OCI-LY3 (cell line): ENCODE measurements around the gene BRF1.

Experiments
- EZH2phosphoT487 ChIP-seq: fragments of 200-600 bp; shearing (Covaris generic); IDR thresholded peaks from 2 replicates; pipeline ENCODE4 v1.6.1; 2018; ENCODE audit warnings: antibody characterized with exemption, mixed run types, low read depth
- TF ChIP-seq, protein P1 (sequence below): fragments of 200-600, 300-600 bp; sonication (generic); IDR thresholded peaks from 2 replicates; pipeline ENCODE4 v1.5.1; 2014; ENCODE audit warnings: antibody characterized with exemption, low read length, low read depth

DNA sequence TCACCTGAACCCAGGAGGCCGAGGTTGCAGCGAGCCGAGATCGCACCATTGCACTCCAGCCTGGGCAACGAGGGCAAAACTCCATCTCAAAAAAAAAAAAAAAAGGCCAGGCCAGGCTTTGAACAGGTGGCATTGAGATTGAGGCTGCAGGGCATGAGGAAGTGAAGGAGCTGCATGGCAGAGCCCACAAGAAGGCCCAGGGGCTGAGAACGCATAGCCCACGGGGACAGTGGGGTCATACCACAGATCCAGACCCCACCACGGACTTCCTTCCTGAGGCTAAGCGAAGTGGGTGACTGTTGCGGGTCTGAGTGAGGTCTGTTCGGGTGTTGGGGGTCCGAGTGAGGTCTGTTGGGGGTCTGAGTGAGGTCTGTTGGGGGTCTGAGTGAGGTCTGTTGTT lies 140.0 kb downstream of the BRF1 start:
- TF ChIP-seq, protein P1, sequence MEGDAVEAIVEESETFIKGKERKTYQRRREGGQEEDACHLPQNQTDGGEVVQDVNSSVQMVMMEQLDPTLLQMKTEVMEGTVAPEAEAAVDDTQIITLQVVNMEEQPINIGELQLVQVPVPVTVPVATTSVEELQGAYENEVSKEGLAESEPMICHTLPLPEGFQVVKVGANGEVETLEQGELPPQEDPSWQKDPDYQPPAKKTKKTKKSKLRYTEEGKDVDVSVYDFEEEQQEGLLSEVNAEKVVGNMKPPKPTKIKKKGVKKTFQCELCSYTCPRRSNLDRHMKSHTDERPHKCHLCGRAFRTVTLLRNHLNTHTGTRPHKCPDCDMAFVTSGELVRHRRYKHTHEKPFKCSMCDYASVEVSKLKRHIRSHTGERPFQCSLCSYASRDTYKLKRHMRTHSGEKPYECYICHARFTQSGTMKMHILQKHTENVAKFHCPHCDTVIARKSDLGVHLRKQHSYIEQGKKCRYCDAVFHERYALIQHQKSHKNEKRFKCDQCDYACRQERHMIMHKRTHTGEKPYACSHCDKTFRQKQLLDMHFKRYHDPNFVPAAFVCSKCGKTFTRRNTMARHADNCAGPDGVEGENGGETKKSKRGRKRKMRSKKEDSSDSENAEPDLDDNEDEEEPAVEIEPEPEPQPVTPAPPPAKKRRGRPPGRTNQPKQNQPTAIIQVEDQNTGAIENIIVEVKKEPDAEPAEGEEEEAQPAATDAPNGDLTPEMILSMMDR, result no peak
- TF ChIP-seq EZH2phosphoT487, result no peak
